RPMI7951 (cell line): ENCODE measurements around the gene DIABLO. TPM values are rescaled to one million over a fixed set of nuclear protein-coding genes. Genes with fewer than 3 reads are reported as not detected.
"Not testable (repeated sequence)": the region's sequence is repeated elsewhere in the genome, so short reads cannot be mapped to it uniquely, and the experiment has no call there.

Experiments used
- DNase-seq: peaks from one replicate; pipeline ENCODE4 v3.0.0-alpha.2; 2012; ENCODE audit warnings: low read depth
- total RNA-seq: library from RNA; depleted of rRNA; stranded (reverse); fragments of >200 nt; shearing (Covaris generic); gene quantifications from 2 replicates; pipeline ENCODE4 v1.2.3, GENCODE V29; 2014

The DIABLO gene
- total RNA-seq, 1 experiment from 2014 or later, result 66.3 TPM

GRCh38 chr12:122189626-122190475, 36.0 kb downstream of the DIABLO start:
- no peak for DNase-seq

GRCh38 chr12:122187466-122187865, 38.4 kb downstream of the DIABLO start:
- DNase-seq, result no peak

GRCh38 chr12:122185494-122186082, 40.3 kb downstream of the DIABLO start:
- DNase-seq, result no peak

- DNase-seq, result no peak
Measured at GRCh38 chr12:122185079-122185478, 40.8 kb downstream of the DIABLO start.

GRCh38 chr12:122184517-122184916, 41.3 kb downstream of the DIABLO start:
- DNase-seq, result no peak

GRCh38 chr12:122183588-122183940, 42.3 kb downstream of the DIABLO start:
- no peak for DNase-seq

- peak; percentile 22 for DNase-seq
Measured at GRCh38 chr12:122182887-122183587, 42.8 kb downstream of the DIABLO start, which contains the start of gene LRRC43. Gene LRRC43, plus strand, starts transcription at chr12:122183123. Its CDS starts 22 bp downstream, at chr12:122183145.

GRCh38 chr12:122176473-122176872, 49.4 kb downstream of the DIABLO start:
- DNase-seq, result not testable (repeated sequence)

- no peak for DNase-seq
Measured at GRCh38 chr12:122174155-122174845, 51.6 kb downstream of the DIABLO start, which contains the start of gene IL31. Gene IL31, minus strand, starts transcription at chr12:122174221. Its CDS starts 49 bp downstream, at chr12:122174172.

GRCh38 chr12:122172262-122172939, 53.5 kb downstream of the DIABLO start:
- DNase-seq, result no peak

- DNase-seq, result no peak
Measured at GRCh38 chr12:122171399-122171798, 54.5 kb downstream of the DIABLO start.

- DNase-seq, result no peak
Measured at GRCh38 chr12:122168492-122168891, 57.4 kb downstream of the DIABLO start.

- no peak for DNase-seq
Measured at GRCh38 chr12:122167356-122167925, 58.4 kb downstream of the DIABLO start.

- DNase-seq, result no peak
Measured at GRCh38 chr12:122166422-122167349, 59.2 kb downstream of the DIABLO start.

- DNase-seq, result no peak
Measured at GRCh38 chr12:122162976-122163375, 62.9 kb downstream of the DIABLO start.

- DNase-seq, result no peak
Measured at GRCh38 chr12:122161682-122162081, 64.2 kb downstream of the DIABLO start.

GRCh38 chr12:122160761-122161160, 65.1 kb downstream of the DIABLO start:
- no peak for DNase-seq

- no peak for DNase-seq
Measured at GRCh38 chr12:122159882-122160281, 66.0 kb downstream of the DIABLO start.

- no peak for DNase-seq
Measured at GRCh38 chr12:122158700-122159285, 67.1 kb downstream of the DIABLO start.
